OCI-LY7 (cell line): ENCODE measurements around the gene ACAN.

Experiments used
- CTCF ChIP-seq: fragments of 200-600 bp; sonication (generic); conservative IDR thresholded peaks from 2 replicates; pipeline ENCODE4 v1.5.1; 2014; ENCODE audit warnings: mild to moderate bottlenecking, antibody characterized with exemption, low read length, moderate library complexity, mixed read lengths
- EZH2phosphoT487 ChIP-seq: fragments of 200-600 bp; sonication (generic); IDR thresholded peaks from 2 replicates; pipeline ENCODE4 v1.6.1; 2018; ENCODE audit warnings: low read depth, borderline replicate concordance, mild to moderate bottlenecking, mixed run types, antibody characterized with exemption, low read length, moderate library complexity, mixed read lengths

DNA sequence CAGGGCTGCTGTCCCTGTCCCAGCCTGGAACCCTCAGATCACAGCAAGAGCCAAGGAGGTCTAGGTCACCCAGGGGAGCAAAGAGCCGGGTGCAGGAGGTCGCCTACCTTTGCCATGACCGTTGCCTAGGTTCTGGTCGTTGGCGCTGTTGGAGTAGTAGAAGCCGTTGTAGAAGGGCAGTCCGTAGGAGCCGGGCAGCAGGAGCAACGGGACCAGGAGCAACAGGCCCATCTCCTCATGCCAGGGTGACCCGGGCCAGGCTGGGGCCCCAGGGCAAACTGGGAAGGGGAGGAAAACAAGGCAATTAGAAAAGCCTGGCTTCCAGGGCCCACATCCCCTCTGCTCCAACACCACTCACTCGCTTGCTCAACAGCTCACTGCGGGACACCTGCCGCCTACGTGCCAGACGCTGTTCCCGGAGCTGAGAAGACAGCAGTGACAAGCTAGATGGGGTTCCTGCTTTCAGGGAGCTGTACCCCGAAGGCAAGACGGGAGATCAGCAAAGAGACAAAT, 83.9 kb downstream of the ACAN start:
- TF ChIP-seq CTCF = no peak
- TF ChIP-seq EZH2phosphoT487 = no peak
